HL-60 (cell line): Measurements from ENCODE around the gene CD3G.

Source experiments
- DNase-seq, 2 experiments: peaks; one replicate each; pipeline ENCODE4 v3.0.0-alpha.2; 2010 to 2020; ENCODE audit warnings: low read depth in 1 of 2, low spot score in 1 of 2
- H3K27ac ChIP-seq: fragments of 250-450 bp; sonication (Bioruptor Pico); replicated peaks from 2 replicates; pipeline ENCODE4 v1.5.1; 2020; ENCODE audit warnings: mild to moderate bottlenecking, moderate library complexity
- H3K27me3 ChIP-seq: fragments of 250-450 bp; sonication (Bioruptor Pico); 2 replicates; pipeline ENCODE4 v1.5.1; 2021; ENCODE audit warnings: mild to moderate bottlenecking, moderate library complexity; ENCODE audit not compliant: insufficient read depth, poor library complexity, severe bottlenecking
- H3K4me3 ChIP-seq: replicated peaks from 2 replicates; pipeline ENCODE4 v1.5.1; 2011; ENCODE audit warnings: mild to moderate bottlenecking, control low read depth, low read length; ENCODE audit not compliant: insufficient read depth
- GABPA ChIP-seq: IDR thresholded peaks from 2 replicates; pipeline ENCODE4 v1.6.1; 2012; ENCODE audit warnings: low read depth
- POLR2AphosphoS5 ChIP-seq: IDR thresholded peaks from 2 replicates; pipeline ENCODE4 v1.6.1; 2012; ENCODE audit warnings: low read depth
- SPI1 ChIP-seq: IDR thresholded peaks from 2 replicates; pipeline ENCODE4 v1.6.1; 2012; ENCODE audit warnings: low read depth, mild to moderate bottlenecking, borderline replicate concordance
- TF ChIP-seq, protein P1 (sequence below): IDR thresholded peaks from one replicate; pipeline ENCODE4 v1.5.1; 2011; ENCODE audit warnings: low read length, control low read depth, inconsistent platforms; ENCODE audit not compliant: insufficient read depth
- TF ChIP-seq, protein P2 (sequence below): IDR thresholded peaks from 2 replicates; pipeline ENCODE4 v1.6.1; 2012; ENCODE audit warnings: low read depth; ENCODE audit not compliant: insufficient replicate concordance

CD3G gene

DNA sequence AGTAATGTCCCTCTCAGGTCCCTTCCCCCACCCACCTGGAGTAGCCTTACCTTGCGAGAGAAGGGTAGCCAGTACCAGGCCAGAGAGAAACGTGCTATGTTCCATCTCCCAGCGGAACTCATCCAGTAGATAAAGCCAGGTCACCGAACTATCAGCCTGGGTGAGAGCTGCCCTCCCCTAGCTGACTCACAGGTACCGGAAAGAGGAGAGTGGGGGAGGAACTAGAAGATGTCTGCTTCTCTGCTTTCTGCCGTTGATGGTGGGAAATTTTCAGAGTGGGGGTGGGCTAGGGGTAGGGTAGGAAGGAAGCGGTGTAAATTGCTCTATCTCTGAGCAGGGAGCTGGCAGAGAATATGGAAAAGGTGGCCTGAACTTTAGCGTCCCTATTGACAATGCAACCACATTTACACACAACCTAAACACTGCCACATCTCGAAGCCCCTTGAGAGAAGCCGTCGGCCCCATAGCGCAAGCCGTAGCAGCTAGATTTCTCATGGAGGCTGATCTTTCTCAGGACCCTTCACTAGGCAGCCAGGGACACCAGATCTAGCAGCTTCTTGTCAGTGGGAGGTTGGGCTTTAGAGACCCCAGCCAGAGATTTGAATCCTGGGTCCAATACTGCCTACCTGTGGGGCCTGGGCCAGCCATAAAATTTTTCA lies 1.5 kb upstream of the CD3G start, which contains the start of gene CD3D:
Gene CD3D, minus strand, starts transcription at position 203 of the 659 bp plus-strand sequence. Its CDS starts 98 bp downstream, at position 105.
- Histone ChIP-seq H3K27ac (no peak within 1 kb of the TSS), H3K27me3 (no peaks in the 10 kb centered on the region), H3K4me3 (no peak within 1 kb of the TSS)
- TF ChIP-seq POLR2AphosphoS5 (no peak), SPI1 (no peak), GABPA (no peak)
- TF ChIP-seq, protein P1, sequence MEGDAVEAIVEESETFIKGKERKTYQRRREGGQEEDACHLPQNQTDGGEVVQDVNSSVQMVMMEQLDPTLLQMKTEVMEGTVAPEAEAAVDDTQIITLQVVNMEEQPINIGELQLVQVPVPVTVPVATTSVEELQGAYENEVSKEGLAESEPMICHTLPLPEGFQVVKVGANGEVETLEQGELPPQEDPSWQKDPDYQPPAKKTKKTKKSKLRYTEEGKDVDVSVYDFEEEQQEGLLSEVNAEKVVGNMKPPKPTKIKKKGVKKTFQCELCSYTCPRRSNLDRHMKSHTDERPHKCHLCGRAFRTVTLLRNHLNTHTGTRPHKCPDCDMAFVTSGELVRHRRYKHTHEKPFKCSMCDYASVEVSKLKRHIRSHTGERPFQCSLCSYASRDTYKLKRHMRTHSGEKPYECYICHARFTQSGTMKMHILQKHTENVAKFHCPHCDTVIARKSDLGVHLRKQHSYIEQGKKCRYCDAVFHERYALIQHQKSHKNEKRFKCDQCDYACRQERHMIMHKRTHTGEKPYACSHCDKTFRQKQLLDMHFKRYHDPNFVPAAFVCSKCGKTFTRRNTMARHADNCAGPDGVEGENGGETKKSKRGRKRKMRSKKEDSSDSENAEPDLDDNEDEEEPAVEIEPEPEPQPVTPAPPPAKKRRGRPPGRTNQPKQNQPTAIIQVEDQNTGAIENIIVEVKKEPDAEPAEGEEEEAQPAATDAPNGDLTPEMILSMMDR = no peak
- TF ChIP-seq, protein P2, sequence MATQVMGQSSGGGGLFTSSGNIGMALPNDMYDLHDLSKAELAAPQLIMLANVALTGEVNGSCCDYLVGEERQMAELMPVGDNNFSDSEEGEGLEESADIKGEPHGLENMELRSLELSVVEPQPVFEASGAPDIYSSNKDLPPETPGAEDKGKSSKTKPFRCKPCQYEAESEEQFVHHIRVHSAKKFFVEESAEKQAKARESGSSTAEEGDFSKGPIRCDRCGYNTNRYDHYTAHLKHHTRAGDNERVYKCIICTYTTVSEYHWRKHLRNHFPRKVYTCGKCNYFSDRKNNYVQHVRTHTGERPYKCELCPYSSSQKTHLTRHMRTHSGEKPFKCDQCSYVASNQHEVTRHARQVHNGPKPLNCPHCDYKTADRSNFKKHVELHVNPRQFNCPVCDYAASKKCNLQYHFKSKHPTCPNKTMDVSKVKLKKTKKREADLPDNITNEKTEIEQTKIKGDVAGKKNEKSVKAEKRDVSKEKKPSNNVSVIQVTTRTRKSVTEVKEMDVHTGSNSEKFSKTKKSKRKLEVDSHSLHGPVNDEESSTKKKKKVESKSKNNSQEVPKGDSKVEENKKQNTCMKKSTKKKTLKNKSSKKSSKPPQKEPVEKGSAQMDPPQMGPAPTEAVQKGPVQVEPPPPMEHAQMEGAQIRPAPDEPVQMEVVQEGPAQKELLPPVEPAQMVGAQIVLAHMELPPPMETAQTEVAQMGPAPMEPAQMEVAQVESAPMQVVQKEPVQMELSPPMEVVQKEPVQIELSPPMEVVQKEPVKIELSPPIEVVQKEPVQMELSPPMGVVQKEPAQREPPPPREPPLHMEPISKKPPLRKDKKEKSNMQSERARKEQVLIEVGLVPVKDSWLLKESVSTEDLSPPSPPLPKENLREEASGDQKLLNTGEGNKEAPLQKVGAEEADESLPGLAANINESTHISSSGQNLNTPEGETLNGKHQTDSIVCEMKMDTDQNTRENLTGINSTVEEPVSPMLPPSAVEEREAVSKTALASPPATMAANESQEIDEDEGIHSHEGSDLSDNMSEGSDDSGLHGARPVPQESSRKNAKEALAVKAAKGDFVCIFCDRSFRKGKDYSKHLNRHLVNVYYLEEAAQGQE = no peak
- DNase-seq = no peak

DNA sequence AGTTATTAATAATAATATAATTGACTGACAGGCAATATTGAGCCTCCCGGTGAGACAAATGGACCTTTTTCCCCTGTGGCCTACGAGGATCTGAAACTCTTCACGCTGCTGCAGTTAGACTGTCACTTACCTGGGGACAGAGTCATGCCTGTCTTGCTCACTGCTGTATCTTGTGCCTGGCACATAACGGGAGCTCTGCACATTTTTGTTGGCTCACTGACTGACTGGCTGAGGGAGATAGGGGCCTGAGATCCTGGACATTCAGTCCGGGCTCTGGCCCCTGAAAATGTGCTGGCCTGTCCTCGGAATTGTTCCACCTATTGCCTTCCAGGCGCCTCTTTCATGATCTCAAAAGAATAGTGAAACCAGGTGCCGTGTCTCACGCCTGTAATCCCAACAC lies 896 bp upstream of the CD3G start:
- no peak for TF ChIP-seq SPI1
- TF ChIP-seq, protein P1 = no peak
- no peak for TF ChIP-seq POLR2AphosphoS5
- TF ChIP-seq, protein P2 = no peak
- TF ChIP-seq GABPA = no peak
- no peak for DNase-seq
- Histone ChIP-seq H3K27ac (no peak overlapping the region), H3K27me3 (no peaks in the 10 kb centered on the region), H3K4me3 (no peak overlapping the region)

DNA sequence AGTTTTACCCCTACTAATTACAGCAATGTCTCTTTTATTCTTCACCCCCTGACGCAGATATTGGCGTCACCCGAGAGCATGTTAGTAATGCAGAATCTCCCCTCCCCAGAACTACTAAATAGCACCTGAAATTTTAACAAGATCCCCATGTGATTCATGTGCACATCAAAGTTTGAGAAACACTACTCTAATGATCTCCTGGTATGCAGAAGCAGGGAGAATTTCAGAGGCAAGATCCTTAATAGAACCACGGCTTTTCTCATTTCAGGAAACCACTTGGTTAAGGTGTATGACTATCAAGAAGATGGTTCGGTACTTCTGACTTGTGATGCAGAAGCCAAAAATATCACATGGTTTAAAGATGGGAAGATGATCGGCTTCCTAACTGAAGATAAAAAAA lies 5.3 kb downstream of the CD3G start:
- TF ChIP-seq SPI1 (no peak), POLR2AphosphoS5 (no peak), GABPA (no peak)
- TF ChIP-seq, protein P1 = no peak
- TF ChIP-seq, protein P2 = no peak

More for the DNA sequence above, 5.3 kb downstream of the CD3G start:
- no peak for DNase-seq
- Histone ChIP-seq H3K4me3 (no peak overlapping the region), H3K27me3 (no peaks in the 10 kb centered on the region), H3K27ac (no peak overlapping the region)
